HT-29 (cell line): ENCODE measurements around the gene SETX. TPM values are rescaled to one million over a fixed set of nuclear protein-coding genes. Genes with fewer than 3 reads are reported as not detected.

Source experiments
- DNase-seq: peaks from one replicate; pipeline ENCODE4 v3.0.0-alpha.2; 2015; ENCODE audit warnings: low spot score
- total RNA-seq: library from RNA; depleted of rRNA; stranded (reverse); fragments of >200 nt; shearing (Covaris generic); gene quantifications from 2 replicates; pipeline ENCODE4 v1.2.3, GENCODE V29; 2014

SETX gene
- total RNA-seq, 1 experiment from 2014 or later, result 24.0 TPM

DNA sequence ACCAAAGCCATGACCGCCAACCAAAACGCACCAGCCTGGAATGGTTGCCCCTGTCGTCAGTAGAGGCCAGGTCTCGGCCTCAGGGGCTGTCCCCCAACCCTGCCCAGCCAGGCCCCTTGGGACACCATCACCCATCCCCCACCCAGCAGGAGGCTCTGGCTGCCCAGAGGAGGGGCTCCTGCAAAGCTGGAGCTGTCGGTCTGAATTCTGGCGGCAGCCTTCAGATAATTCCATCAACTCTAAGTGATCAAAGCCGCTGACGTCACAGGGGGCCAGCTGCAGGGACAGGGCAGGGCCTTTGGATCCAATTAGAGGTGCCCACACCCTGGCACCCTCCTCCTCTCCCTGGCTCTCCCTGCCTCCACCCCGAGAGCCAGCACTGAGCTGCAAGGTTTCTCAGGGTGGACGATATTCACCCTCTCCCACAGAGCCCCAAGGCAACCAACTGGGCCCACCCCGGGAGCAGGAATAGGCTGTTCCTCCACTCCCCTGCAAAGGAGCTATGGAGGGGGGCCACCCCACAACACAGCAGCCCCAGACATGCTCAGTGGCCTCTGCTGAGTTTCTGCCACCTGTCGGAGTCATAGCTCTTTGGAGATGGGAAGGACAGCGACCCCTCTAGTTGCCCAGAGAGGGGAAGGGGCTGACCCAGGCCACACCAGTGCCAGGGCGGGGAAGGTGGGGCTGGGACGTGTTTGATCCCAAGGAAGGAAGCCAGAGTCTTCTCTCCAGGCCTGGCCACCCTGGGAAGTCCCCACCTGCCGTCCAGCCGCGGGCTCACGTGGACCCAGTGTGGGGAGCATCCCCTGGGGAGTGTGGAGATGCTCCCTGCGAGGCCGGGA lies 114.6 kb downstream of the SETX start:
- DNase-seq, result no peak

DNA sequence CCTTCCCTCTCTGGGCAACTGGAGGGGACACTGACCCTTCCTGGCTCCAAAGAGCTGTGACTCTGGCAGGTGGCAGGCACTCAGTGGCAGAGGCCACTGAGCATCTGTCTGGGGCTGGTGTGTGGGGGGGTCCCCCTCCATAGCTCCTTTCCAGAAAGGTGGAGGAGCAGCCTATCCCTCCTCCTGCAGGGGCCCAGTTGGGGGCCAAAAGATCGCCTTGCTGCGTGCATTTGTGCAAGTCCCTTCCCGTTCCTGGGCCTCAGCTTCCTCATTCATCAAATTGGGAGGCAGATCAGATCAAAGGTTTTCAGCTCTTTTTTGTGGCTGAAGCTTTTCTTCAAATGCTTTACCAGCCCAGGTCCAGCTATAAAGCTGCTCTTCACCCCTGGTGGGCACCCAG lies 115.3 kb downstream of the SETX start:
- no peak for DNase-seq

DNA sequence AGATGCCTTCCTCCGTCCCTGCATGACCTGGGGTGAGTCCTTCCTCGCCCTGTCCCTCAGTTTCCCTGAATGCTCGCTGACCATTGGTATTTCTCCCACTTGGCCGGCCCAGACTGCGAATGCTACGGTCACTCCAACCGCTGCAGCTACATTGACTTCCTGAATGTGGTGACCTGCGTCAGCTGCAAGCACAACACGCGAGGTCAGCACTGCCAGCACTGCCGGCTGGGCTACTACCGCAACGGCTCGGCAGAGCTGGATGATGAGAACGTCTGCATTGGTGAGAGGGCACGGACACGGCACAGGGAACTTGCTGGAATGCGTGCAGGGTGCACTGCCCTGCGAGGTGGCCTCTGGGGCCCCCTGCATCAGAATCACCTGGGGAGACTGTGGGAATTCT lies 115.8 kb downstream of the SETX start:
- no peak for DNase-seq

DNA sequence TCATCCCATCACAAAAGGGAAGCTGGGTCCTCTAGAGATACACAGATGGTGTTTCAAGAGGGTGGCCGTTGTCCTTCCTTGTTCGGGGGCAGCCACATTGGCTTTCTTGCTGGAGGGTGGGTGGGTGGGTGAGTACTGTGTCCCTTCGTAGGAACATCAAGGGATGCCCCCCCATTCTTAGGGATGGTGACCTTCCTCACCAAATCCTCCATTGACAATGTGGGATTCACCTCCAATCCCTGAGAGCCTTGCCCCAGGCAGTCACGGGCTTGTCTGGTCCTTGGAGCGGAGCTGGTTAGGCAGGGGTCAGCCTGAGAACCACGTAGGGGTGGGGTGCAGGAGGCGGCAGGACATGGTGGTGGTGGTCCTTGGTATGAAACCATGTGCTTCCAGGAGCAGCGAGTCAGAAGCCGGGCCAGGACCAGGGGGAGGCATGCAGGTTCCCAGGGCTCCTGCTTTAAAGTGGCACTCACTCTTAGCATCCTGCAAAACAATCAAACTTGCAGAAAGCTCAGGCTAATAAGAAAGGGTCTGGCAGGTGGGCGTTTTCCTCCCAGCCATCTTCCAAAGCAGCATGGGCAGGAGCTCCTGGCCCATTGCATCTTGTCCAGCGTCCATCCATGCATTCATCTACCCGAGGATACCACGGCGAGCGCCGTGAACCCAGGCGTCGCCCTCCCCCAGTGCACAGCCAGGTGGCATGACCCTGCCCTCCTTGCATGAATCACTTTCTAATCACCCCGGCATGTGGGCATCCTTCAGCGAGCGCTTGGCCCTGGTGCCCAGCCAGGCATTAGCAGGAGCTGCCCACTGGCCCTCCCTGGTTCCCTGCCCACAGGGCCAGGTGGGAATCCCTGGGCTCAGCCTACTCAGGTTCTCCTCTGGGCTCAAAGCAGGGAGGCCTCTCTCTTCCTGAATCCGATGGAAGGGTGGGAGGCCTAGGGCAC lies 116.5 kb downstream of the SETX start:
- no peak for DNase-seq

DNA sequence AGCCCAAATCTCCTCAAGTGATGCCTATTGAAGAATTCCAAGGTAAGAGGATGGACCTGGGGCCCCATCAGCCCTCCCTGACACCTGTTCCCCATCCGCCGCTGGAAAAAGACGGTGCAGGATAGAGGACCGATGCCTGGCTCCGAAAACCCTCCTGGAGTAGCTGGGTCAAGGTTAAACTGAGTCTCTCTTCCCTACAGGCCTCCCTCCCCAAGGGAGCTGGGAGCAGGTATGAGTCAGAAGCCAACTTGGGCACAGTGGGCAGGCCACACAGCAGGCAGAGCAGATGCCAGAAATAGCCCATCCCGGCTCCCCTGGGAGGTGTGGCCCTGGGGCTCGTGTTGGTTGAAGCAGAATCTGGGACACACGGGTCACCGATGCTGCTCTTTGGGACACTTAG lies 117.3 kb downstream of the SETX start:
- DNase-seq, result no peak

DNA sequence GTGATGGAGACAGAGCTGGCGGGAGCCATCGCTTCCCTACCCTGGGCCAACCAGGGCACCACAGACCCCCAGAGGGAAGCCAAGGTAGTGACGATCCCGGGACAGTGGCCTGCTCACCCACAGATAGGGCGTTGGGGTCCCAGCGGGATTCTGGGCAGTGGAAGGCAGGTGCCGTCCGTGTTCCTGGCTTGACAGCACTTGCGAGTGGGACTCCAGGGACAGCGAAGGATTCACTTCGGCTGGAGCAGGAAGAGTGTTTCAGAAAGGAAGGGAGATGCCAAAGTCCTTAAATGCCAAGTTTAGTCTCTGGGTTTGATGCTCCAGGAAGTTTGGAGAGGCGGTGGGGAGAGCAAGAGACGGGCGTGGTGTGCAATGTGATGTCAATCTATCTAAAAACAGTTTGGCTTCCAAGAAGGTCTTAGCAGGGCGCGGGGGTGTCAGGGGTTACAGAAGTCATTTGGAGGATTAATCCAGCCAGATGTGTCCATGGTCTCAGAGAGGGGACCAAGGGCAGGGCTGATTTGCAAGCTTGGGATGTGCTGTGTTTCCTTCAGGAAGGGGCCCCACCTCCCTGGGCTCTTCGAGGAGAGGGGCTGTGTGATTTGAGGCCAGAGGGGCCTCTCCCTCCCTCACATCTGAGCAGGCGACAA lies 118.0 kb downstream of the SETX start:
- DNase-seq, result no peak

DNA sequence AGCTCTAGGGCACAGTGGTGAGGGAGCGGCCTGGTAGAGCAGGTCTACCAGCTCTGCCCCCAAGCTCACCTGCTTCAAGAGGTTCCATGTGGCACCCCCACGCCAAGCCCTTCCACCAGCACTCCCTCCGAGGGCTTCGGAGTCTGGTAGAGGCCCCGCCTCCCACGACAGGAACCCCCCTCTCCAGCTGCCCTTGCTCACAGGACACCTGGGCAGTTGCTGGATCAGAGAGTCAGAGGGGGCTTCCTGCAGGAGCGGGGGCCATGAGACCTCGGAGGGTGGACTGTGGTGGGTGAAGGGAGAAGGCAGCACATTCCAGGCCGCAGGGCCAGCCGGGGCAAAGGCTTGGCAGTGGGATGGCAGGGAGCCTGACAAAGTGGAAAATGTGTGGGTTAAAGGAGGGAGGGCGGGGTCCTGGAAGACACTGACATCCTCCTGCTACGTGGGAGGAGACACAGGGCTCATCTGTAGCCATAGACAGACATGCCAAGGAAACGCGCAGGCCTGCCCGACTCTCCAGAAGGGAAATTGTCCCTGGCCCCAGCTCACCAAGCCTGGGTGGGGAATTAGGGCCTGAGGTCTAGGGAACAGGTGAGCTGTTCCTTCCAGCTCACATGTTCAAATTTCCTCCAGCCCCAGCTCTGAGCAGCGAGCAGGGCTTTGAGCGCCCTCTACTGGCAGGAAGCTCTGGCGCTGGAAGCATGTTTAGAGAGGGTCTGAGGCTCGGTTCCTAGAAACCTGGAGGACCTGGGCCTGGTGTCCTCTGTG lies 118.7 kb downstream of the SETX start:
- peak; percentile 88 for DNase-seq

DNA sequence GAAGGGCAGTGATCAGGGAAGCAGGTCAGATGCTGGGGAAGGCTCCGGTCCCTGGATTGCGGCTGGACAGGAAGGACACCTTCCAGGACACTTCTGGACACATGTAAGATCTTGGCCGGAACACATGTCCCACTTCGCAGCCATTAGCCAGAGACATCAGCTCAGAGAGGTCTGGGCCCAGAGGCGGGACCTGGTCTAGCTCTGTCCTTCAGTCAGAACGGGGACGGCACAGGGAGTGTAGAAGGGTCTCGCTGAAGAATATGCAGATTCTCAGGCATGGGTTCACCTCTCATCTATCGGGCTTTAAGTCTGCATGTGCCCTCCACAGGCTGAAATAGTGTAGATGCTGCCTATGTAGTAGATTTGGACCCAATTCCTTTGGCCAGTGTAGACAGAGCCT lies 119.7 kb downstream of the SETX start:
- no peak for DNase-seq

DNA sequence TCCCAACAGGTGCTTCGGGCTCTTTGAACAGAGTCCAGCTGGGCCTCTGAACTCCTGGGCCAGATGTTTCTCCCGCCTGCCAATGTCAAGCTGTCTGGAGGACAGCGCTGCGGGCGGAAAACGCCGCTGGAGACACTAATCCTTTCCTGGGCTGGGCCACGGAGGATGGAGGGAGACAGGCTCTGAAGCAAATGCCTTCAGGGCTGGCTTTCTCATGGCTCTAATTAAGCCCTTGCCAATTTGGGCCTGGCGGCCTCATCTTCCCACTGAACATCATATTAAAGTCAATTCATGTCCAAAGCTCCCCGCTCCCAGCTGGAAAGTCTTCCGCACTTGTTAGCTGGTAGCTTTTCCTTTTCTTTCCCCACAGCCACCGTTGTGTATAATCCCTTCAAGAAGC lies 120.3 kb downstream of the SETX start:
- DNase-seq, result no peak

DNA sequence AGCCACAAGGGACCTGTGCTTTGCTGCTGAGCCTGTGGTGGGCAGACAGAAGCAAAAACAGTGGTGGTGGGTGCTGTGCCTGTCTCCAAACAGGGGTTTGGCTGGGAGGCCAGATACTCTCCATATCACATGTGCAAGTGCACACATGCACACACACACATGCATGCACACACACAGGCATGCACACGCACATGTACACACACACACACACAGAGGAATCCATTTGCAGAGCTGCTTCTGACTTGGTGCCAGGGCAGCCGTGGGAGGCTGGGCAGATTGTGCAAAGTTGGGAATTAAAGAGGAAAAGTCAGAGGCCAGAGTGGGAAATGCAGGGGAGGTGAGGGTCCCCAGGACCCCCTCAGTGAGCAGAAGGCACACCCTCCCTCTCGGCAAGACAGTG lies 121.6 kb downstream of the SETX start:
- no peak for DNase-seq

DNA sequence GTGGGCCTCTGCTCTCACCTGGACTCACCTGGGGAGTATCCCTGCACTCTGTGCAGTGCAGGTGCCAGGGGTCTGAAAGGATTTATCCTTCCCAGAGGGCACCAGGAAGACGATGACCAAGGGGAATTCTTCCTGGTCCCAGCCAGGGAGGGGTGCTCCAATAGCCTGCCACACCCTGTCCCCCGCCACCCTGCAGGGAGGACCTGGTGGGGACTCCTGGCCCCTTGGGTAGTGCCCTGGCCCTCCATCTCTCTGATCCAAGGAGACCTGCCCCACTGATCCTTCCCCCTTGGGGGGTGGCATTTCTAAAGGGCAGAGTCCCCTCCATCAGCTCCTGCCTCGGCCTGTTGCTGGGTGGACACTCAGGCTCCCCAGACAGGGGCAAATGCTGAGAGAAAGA lies 122.3 kb downstream of the SETX start:
- no peak for DNase-seq

DNA sequence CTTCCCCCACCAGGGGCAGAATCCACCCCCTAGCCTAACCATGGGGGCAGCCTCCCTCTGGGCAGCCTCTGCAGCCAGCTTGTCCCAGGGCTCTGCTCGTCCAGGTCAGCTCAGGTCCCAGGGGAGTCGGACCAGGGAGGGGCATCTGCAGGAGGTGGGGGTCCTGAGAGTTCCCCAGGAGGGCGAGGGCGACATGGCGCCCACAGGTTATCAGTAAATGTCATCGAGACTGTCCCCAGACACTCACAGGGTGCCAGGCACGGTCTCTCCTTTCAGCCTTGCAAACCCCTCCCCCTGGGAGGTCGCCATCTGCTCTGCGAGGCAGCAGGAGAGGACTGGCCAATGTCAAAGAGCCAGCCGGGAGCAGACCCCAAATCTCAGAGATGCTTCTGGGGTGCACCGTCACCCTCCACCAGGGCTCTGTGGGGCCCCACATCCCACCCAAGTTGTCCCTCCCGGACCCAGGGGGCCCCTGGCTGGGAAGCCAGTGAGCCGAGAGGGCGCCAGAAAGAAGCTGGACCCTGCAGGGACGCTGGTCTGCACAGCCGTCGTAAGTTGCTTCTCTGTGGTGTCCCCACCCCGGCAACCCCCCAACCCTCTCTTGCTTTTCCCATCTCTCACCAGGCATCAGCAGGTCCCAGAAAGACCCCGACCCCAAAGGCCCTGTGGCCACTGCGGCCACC lies 123.6 kb downstream of the SETX start:
- no peak for DNase-seq

DNA sequence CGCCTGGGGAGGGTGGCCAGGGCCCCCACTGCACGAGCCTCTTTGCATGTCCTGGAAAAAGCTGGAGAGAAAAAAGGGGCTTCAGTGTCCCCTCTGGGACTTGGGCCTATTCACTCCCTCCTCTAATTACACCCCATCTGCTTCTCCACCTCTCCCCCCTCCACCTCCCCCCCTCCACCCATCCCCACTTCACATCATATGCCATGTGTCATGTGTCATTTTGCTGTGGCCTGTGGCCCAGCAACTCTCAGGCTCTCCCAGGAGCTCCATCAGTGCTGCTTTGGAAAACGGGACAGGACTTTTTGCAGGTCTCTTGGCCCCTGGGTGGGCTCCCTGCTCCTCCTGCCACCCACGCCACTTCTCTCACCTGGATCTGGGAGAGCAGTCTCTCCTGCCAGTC lies 124.2 kb downstream of the SETX start:
- no peak for DNase-seq

DNA sequence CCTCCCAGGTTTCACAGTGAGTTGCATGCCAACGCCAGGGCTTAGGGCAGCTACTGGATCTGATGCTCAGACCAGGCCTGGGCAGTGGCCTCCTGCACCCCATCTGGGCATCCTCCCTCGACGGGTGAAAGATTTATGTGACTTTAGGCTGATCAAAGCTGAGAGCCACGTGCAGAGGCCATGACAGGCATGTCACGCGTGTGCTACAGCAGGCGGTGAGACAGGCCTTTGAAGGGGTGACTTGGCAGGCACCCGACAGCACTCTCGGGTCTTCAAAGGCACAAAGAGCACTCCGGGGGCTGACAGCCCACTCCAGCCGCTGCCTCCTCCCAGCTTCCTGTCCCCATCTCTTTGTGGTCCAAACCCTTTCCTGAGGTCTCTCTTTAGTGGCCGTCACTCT lies 126.7 kb downstream of the SETX start:
- DNase-seq, result no peak

DNA sequence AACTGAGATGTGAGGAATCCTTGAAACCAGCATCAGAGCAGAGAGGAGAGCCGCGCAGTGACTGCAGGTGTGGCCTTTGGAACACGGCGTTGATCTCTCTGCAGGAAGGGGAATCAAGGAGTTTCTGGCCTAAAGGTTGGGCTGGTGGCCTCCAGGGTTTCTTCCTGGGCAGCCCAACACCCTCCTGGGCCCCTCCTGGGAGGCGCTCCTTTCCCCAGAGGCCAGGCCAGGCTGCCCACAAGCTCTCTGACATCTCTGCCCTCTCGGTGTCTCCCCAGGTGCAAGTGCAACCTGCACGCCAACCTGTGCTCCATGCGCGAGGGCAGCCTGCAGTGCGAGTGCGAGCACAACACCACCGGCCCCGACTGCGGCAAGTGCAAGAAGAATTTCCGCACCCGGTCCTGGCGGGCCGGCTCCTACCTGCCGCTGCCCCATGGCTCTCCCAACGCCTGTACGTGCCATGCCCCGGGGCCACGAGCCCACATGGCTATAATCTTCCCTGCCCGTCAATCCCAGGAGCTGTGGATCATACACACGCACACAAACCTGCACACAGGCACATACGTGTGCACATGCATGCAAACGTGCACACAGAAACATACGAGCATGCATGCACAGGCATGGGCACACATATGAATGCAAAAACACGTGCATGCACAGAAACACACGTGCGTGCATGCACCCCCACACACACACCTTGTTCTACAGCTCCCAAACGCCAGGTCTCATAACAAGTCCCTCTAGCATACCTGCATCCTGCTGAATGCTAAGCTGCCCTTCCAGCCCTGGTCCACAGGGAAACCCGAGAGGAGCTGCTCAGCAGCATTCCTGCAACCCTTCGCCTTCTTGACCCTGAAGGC lies 128.0 kb downstream of the SETX start:
- DNase-seq, result no peak

DNA sequence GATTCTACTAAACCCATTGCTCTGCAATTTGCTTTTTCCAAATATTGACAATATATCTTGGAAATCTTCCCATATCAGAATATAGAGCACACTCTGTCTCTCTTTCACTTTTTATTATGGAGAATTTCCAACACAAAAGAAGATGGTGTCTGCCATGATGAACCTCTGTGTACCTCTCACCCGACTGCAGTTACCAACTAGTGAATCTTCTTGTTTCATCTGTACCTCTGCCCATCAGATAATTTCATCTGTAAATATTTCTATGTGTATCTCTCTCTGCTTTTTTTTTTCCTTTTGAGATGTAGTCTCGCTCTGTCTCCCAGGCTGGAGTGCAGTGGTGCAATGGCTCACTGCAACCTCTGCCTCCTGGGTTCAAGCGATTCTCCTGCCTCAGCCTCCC lies 130.1 kb downstream of the SETX start:
- no peak for DNase-seq

DNA sequence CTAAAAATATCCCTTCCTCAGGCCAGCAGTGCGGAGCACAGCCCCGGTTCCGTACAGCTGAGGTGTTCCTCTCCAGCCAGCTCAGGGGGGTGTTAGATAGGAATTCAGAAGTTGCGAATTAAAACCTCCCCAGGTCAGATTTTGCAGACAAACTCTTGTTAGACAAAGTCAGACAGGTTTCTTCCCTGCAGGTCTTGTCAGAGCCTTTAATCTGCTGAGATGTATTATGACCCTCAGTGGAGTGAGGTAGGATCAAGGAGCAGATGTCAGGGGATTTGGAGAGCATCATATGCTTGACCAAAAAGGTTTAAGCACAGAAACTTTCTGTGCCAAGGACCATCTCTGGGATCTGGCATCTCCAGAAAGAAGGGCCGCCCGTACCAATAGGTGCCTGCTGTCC lies 132.8 kb downstream of the SETX start:
- DNase-seq, result no peak

DNA sequence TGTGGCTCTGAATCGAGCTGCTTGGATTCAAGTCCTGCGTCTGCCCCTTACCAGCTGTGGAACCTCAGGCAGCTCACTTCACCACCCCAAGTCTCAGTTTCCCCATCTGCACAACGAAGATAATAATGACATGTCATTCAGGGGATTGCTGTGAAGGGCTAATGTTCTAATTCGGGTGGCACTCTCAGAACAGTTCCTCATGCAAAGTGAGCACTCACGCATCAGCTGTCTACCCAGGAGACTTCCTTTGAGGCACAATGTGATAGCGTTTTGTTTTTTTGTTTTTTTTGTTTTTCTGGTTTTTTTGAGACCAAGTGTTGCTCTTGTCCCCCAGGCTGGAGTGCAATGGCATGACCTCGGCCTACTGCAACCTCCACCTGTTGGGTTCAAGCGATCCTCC lies 136.6 kb downstream of the SETX start:
- no peak for DNase-seq

DNA sequence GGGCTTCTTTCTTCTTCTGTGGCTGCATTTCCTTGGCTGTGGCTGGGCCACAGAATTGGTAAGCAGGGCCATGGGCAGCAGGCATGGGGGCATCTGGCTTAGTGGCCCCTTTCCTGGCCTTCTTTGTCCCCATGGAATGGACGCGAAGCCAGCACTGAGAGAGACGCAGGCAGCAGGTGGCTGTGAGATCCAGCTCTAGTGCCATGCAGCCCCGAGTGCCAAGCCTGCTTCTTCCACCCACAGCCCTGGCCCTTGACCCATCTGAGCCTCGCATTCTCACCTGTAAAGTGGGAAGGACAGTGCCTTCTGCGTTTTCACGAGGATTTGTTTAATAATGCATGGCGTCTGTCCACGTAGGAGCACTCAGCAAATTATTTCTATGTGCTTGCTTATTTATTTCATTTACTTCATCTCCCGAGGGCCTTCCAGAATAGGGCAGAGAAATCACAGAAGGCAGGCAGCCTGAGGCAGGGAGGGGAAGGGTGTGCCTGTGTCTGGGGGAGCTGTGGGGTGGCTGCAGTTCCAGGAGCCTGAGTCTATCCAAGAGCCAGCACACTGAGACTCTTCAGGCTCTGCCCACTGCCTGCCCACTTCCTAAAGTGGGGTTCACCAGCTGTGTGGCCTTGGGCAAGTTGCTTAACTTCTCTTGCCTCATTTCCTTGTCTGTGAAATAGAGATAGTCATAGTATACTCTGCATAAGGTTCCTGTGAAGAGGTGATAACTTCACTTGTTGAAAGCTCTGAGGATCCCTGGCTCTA lies 137.7 kb downstream of the SETX start:
- DNase-seq, result no peak
